Measurements from ENCODE around the gene NRBF2.

DNA sequence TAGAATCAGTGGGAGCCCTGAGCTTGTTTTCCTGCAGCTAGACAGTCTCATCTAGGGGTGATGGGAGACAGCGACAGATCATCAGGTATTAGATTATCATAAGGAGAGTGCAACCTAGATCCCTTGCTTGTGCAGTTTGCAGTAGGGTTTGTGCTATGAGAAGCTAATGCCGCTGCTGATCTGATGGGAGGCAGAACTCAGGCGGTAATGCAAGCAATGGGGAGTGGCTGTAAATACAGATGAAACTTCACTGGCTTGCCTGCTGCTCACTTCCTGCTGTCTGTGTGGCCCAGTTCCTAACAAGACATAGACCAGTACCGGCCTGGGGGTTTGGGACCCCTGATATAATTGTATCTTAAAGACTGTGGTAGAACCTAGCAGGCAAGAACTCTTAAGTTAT, 17.6 kb downstream of the NRBF2 start:
- TF ChIP-seq, protein P1, sequence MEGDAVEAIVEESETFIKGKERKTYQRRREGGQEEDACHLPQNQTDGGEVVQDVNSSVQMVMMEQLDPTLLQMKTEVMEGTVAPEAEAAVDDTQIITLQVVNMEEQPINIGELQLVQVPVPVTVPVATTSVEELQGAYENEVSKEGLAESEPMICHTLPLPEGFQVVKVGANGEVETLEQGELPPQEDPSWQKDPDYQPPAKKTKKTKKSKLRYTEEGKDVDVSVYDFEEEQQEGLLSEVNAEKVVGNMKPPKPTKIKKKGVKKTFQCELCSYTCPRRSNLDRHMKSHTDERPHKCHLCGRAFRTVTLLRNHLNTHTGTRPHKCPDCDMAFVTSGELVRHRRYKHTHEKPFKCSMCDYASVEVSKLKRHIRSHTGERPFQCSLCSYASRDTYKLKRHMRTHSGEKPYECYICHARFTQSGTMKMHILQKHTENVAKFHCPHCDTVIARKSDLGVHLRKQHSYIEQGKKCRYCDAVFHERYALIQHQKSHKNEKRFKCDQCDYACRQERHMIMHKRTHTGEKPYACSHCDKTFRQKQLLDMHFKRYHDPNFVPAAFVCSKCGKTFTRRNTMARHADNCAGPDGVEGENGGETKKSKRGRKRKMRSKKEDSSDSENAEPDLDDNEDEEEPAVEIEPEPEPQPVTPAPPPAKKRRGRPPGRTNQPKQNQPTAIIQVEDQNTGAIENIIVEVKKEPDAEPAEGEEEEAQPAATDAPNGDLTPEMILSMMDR (IDR thresholded peaks at IDR 0.05; ENCODE audit: low read depth, low read length, missing input control), result no peak
- TF ChIP-seq GABPA (IDR thresholded peaks at IDR 0.05 in 1 of 2, conservative IDR thresholded peaks at IDR 0.05 in 1 of 2), result no peak
- TF ChIP-seq RXRA (IDR thresholded peaks at IDR 0.05), result no peak
- TF ChIP-seq ZBTB33 (IDR thresholded peaks at IDR 0.05), result no peak
- TF ChIP-seq ATF3 (IDR thresholded peaks at IDR 0.05), result no peak
- no peak for TF ChIP-seq FOXA1 (IDR thresholded peaks at IDR 0.05)
- TF ChIP-seq, protein P2, sequence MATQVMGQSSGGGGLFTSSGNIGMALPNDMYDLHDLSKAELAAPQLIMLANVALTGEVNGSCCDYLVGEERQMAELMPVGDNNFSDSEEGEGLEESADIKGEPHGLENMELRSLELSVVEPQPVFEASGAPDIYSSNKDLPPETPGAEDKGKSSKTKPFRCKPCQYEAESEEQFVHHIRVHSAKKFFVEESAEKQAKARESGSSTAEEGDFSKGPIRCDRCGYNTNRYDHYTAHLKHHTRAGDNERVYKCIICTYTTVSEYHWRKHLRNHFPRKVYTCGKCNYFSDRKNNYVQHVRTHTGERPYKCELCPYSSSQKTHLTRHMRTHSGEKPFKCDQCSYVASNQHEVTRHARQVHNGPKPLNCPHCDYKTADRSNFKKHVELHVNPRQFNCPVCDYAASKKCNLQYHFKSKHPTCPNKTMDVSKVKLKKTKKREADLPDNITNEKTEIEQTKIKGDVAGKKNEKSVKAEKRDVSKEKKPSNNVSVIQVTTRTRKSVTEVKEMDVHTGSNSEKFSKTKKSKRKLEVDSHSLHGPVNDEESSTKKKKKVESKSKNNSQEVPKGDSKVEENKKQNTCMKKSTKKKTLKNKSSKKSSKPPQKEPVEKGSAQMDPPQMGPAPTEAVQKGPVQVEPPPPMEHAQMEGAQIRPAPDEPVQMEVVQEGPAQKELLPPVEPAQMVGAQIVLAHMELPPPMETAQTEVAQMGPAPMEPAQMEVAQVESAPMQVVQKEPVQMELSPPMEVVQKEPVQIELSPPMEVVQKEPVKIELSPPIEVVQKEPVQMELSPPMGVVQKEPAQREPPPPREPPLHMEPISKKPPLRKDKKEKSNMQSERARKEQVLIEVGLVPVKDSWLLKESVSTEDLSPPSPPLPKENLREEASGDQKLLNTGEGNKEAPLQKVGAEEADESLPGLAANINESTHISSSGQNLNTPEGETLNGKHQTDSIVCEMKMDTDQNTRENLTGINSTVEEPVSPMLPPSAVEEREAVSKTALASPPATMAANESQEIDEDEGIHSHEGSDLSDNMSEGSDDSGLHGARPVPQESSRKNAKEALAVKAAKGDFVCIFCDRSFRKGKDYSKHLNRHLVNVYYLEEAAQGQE (IDR thresholded peaks at IDR 0.05), result no peak
- TF ChIP-seq JUND (IDR thresholded peaks at IDR 0.05), result no peak
- TF ChIP-seq TAF1 (conservative IDR thresholded peaks at IDR 0.05), result no peak
- no peak for TF ChIP-seq RAD21 (IDR thresholded peaks at IDR 0.05)
- no peak for TF ChIP-seq SP1 (IDR thresholded peaks at IDR 0.05)
- TF ChIP-seq, protein P3, sequence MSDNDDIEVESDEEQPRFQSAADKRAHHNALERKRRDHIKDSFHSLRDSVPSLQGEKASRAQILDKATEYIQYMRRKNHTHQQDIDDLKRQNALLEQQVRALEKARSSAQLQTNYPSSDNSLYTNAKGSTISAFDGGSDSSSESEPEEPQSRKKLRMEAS (IDR thresholded peaks at IDR 0.05), result no peak
- TF ChIP-seq EGR1 (IDR thresholded peaks at IDR 0.05; ENCODE audit: low read depth in 2 of 2), result no peak

All from liver (tissue), 3 donors.